Mesothelial cell of epicardium (in vitro differentiated cells): ENCODE results near the gene CDH15. TPM values are rescaled to one million over a fixed set of nuclear protein-coding genes. Genes with fewer than 3 reads are reported as not detected.
A peak's percentile ranks its signal among the peaks of the same experiment; 100 is the strongest.
"Not testable (repeated sequence)": the region's sequence is repeated elsewhere in the genome, so short reads cannot be mapped to it uniquely, and the experiment has no call there.

Source experiments
- DNase-seq, 2 experiments: peaks; one replicate each; pipeline ENCODE4 v3.0.0; 2021; ENCODE audit warnings: low spot score in 2 of 2; ENCODE audit not compliant: unreplicated experiment in 2 of 2
- H3K27ac Mint-ChIP-seq: 2 replicates; pipeline ENCODE4 v1.8.0; 2021; ENCODE audit warnings: mixed read lengths
- H3K27me3 Mint-ChIP-seq: 2 replicates; pipeline ENCODE4 v1.8.0; 2021; ENCODE audit warnings: low read depth, mixed read lengths
- H3K36me3 Mint-ChIP-seq: 2 replicates; pipeline ENCODE4 v1.8.0; 2021; ENCODE audit warnings: mixed read lengths
- H3K4me1 Mint-ChIP-seq: 2 replicates; pipeline ENCODE4 v1.8.0; 2021; ENCODE audit warnings: mixed read lengths
- H3K4me3 Mint-ChIP-seq: 2 replicates; pipeline ENCODE4 v1.8.0; 2021; ENCODE audit warnings: mild to moderate bottlenecking, moderate library complexity, mixed read lengths
- H3K9me3 Mint-ChIP-seq: 2 replicates; pipeline ENCODE4 v1.8.0; 2021; ENCODE audit warnings: mixed read lengths
- CTCF ChIP-seq: fragments of 200-600 bp; sonication (generic); IDR thresholded peaks from one replicate; pipeline ENCODE4 v1.5.0; 2021; ENCODE audit warnings: antibody characterized with exemption; ENCODE audit not compliant: unreplicated experiment
- total RNA-seq: library from RNA; stranded (reverse); gene quantifications from 3 replicates; pipeline ENCODE4 v1.2.1, GENCODE V29; 2021

CDH15 gene
- total RNA-seq, 1 donor from 2014 or later, result 0.18 TPM

- Mint-ChIP-seq H3K4me3 (no peak overlapping the region), H3K9me3 (no peaks in the 10 kb centered on the region), H3K27ac (no peak overlapping the region), H3K36me3 (no peaks in the 10 kb centered on the region), H3K27me3 (peaks cover 20% of the 10 kb centered on the region), H3K4me1 (no peaks in the 10 kb centered on the region)
- DNase-seq, result peak in 1 of 2 experiments; percentile 36
- TF ChIP-seq CTCF, result no peak
Measured at GRCh38 chr16:89189358-89190025, 17.9 kb downstream of the CDH15 start.

- Mint-ChIP-seq H3K9me3 (no peaks in the 10 kb centered on the region), H3K27me3 (peaks cover 18% of the 10 kb centered on the region), H3K4me3 (peak overlapping the region; percentile 37), H3K27ac (no peak overlapping the region), H3K4me1 (no peaks in the 10 kb centered on the region), H3K36me3 (no peaks in the 10 kb centered on the region)
- DNase-seq, result peak in 1 of 2 experiments; percentile 39
- TF ChIP-seq CTCF, result no peak
Measured at GRCh38 chr16:89190150-89190958, 18.8 kb downstream of the CDH15 start.

GRCh38 chr16:89191033-89191900 lies 19.7 kb downstream of the CDH15 start:
- Mint-ChIP-seq H3K9me3 (no peaks in the 10 kb centered on the region), H3K36me3 (no peaks in the 10 kb centered on the region), H3K27me3 (peaks cover 18% of the 10 kb centered on the region), H3K4me3 (peak overlapping the region; percentile 37), H3K4me1 (no peaks in the 10 kb centered on the region), H3K27ac (no peak overlapping the region)
- no peak for DNase-seq
- no peak for TF ChIP-seq CTCF

GRCh38 chr16:89191901-89192185 lies 20.3 kb downstream of the CDH15 start:
- Mint-ChIP-seq H3K9me3 (no peaks in the 10 kb centered on the region), H3K4me1 (no peaks in the 10 kb centered on the region), H3K4me3 (no peak overlapping the region), H3K27ac (no peak overlapping the region), H3K36me3 (no peaks in the 10 kb centered on the region), H3K27me3 (peaks cover 18% of the 10 kb centered on the region)
- no peak for TF ChIP-seq CTCF
- DNase-seq, result no peak

- peak in 1 of 2 experiments; percentile 74 for DNase-seq
- H3K36me3 Mint-ChIP-seq, H3K4me1 Mint-ChIP-seq, H3K27ac Mint-ChIP-seq, H3K9me3 Mint-ChIP-seq, H3K4me3 Mint-ChIP-seq: not testable (repeated sequence)
- H3K27me3 Mint-ChIP-seq, result peaks cover 19% of the 10 kb centered on the region
Measured at GRCh38 chr16:89192186-89192955, 20.8 kb downstream of the CDH15 start.
